Inferior parietal cortex (tissue), 1 donor: Measurements from ENCODE around the gene CRACDL.
"Not testable (repeated sequence)": the region's sequence is repeated elsewhere in the genome, so short reads cannot be mapped to it uniquely, and the experiment has no call there.

ENCODE experiments used
- DNase-seq: peaks from one replicate; pipeline ENCODE4 v3.0.0-alpha.2; 2016; ENCODE audit errors: extremely low spot score

CRACDL gene

DNA sequence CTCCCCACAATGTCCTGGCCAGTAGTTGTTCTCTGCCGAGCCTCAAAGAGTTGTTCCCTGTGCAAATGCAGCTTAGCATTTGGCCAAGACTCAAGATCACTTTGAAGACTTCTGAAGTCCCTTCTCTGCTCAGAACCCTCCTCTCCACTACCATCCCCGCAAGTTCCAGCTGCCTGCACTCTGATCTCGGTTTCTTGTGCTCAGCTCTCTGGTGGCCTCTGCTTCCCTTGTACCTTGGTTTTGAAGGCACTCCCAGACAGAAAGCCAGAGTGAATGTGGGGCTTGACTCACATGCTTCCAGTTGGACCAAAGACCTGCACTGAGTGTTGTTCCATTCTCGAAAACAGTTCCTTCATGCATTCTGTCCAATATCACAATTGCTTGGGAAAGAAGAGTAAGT is 28.6 kb downstream of the CRACDL start:
- DNase-seq, result no peak

DNA sequence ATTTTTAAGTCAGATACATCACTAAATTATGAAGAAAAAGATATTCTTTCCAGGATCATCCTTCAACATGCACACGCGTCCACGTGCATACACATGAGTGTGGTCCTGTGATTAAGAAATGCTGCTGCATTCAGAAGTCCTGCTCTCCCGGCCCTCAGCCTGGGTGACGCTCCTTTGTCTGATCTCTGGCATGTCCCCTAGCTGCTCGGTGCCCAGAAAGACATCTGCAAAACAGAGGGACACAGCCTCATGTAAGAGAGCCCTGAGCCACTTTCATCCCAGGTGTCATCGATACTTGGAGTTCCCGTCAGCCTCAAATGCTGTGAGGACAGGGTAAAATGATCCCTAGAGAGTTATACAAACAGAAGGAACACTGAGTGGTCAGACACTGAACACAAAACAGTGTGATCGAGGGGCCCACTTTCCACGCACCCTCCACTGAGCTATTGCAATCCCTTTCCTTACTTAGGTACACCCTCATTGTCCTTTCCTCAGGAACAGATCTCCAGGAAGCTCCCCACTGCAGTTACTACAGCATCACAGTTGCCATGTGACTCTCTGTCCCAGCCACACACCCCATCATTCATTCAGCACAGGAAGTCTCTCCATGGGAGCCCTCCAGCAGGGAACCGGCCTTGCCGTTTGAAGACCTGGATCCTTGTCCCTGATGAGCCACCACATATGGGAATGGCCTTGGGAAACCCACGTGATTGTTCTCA is 32.1 kb downstream of the CRACDL start:
- DNase-seq, result no peak

- no peak for DNase-seq
Observed at GRCh38 chr2:98903064-98903355, 33.0 kb downstream of the CRACDL start.

DNA sequence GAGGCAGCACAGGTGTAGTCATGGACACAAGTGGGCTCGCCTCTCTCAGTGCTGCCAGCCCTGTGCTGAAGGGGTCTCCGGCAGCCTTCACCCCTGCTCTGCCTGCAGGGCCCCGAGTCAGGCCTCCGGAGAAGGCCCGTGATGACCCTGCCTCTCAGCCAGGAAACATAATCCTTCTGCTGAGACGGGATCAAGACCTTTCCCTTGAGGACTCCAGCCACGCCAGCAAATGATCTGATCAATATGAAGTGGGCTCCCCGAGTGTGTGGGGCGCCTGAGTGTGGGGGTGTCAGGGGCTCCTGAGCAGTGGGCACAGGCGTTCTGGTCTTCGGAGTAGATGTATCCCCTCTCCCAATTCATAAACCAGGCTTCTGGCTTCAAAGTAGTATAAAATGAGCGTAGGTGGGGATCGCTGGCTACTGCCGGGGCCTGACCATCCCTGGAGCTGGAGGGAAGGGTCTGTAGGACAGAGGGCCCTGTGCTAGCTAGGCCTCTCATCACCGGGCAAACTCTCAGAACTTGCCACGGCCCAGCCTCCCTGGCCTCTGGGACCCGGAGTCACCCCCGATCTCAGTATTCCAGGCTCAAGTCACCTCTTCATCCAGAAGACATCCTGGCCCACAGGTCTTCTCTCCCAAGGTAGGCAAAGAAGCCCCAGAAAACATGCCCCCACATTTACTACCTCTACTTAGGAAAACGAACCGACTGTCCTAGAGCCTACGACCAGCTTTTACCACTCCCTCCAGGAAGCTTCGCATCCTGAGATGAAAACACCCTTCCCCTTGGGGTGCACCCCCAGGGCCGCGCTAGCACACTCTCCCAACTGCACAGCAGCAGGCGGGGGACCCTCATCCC is 33.6 kb downstream of the CRACDL start:
- no peak for DNase-seq

DNA sequence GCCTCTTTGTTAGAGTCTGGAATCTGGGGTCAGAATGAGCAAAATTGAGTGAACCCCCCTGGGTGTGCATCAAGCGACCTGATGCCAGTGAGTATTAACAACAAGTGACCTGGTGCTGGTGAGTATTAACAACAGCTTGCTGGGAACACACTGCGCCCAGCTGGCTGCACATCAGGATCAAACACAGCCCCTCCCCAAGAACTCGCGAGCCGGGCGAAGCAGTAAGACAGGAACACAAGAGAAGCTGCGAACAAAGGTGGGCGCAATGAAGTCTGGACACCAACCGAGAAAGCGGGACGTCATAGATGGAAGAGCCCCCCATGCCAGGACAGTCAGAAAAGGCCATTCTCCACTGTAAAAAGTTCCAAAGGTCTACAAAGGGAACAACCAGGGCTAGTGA is 34.3 kb downstream of the CRACDL start:
- DNase-seq, result no peak

DNA sequence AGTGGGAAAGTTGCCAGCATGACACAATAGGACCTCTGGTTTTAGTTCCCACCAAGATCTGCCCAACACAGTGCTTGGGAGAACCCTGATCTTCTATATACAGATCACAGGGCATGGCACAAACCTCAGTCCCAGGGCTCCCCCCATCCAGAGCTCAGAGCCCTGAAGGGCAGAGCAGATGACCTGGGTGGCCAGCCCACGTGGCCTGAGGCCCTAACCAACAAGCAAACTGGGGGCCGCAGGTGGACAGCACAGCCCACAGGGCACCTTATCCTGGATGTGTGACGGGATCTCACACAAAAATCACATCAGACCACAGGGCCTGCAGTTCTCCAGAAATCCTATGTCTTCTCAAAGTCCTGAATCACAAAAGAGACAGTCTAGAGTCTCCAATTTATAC is 34.7 kb downstream of the CRACDL start:
- no peak for DNase-seq

DNA sequence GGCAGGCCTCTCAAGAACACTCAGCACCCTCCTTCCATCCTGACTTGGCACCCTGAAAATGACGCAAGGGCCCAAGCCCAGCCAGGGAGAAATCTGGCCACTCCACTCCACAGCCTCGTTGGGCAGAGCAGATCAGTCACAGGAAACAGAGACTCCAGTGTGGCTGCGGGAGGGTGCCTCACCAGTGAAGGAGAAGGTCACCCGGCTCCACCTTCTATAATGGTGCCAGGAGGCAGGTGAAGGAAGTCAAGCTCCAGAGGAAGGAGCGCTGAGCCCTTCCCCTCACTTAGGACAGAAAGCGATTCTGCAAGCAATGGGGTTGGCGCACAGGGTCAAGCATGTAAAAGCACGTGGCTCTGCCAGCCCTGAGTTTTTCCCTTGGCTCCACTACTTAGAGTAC is 35.3 kb downstream of the CRACDL start:
- DNase-seq, result no peak

DNA sequence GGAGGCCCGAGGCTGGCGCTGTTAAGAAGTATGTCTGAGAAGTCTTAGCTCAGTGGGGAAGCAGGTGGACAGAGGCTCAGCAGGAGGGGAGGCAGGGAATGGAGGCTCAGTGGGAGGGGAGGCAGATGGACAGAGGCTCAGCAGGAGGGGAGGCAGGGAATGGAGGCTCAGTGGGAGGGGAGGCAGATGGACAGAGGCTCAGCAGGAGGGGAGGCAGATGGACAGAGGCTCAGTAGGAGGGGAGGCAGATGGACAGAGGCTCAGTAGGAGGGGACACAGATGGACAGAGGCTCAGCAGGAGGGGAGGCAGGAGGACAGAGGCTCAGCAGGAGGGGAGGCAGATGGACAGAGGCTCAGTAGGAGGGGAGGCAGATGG is 36.3 kb downstream of the CRACDL start:
- DNase-seq, result not testable (repeated sequence)

DNA sequence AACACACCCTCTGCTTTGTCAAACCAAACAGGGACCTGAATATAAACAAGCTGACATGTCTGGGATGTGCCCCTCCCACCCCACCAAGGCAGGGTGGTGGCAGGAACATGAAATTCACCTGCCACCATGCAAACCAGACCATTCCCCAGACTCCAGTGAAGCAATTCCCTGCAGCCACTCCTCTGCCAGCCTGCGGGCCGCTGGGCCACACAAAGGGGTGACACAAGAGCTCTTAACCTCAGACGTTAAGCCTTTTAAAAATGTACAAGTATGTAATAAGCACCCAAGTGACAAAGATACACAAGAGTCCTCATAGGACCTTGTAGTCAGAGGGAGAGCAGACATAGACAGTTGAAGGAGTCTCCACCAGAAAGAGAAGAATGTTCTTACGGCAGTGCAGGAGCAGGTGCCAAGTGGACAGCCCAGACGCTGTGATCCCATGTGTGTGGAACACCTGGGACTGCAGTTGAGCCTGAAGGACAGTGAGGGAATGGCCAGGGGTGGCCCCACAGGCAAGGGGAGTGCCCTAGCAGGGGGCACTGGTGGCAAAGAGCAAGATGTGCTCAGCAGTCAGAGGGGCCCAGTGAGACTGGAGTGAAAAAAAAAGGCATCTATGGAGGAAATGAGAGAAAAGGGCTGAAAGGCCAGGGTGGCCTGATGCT is 36.9 kb downstream of the CRACDL start:
- no peak for DNase-seq

DNA sequence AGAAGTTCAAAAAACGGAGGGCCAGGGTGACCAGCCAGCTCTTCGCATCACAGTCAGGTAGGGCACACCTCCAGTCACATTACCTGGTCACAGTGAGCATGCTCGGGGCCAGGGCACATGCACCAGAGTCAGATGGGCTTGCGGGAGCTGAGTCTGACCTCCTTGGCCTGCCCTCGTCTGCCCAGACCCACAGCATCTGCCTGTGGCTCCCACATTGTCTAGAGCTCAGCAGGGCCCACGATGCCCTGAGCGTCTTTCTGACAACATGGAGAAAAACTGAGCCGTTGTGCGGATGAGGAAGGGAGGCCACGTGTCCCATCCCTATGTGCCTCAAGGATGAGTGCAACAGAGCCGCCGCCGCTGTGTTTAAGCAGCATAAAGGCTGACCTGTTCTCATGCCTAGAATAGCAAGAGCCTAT is 37.6 kb downstream of the CRACDL start:
- no peak for DNase-seq

DNA sequence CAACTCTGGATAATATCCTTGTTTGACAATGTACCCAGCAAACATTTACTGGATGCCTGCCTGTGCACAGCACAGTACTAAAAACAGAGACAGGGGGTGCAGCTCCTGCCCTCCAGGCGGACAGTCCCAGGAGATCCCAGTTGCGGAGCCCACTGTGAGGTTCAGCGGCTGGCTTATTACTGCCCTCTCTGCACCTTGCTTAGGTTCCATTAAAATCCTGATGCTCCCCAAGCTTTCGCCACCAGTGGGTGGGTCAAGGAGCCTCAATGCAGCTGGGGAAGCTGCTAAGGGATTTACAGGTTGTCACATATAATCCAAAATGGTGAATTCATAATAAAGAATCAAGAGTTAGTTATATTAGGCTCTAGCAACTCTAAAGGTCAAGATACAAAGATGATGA is 38.3 kb downstream of the CRACDL start:
- DNase-seq, result no peak

DNA sequence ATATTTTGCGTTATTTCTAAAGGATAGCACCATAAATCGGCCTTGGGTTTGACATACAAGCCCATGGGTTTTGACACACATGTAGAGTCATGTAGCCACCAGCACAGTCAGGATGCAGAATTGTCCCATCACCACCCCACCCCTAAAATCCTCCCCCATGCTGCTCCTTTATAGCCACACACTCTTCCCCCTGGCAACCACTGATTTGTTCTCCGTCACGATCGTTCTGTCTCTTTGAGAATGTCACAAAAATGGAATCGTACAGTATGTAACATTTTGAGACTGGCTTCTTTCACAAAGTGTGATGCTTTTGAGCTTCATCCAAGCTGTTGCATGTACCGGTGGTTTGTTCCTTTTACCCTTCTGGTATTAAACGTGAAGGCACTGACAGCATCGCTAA is 39.1 kb downstream of the CRACDL start:
- peak; percentile 48 for DNase-seq

GRCh38 chr2:98896416-98896815 is 39.6 kb downstream of the CRACDL start:
- DNase-seq, result no peak

- no peak for DNase-seq
Observed at GRCh38 chr2:98895901-98896300, 40.1 kb downstream of the CRACDL start.

GRCh38 chr2:98895221-98895620 is 40.8 kb downstream of the CRACDL start:
- no peak for DNase-seq

- DNase-seq, result no peak
Observed at GRCh38 chr2:98894331-98895000, 41.6 kb downstream of the CRACDL start.

DNA sequence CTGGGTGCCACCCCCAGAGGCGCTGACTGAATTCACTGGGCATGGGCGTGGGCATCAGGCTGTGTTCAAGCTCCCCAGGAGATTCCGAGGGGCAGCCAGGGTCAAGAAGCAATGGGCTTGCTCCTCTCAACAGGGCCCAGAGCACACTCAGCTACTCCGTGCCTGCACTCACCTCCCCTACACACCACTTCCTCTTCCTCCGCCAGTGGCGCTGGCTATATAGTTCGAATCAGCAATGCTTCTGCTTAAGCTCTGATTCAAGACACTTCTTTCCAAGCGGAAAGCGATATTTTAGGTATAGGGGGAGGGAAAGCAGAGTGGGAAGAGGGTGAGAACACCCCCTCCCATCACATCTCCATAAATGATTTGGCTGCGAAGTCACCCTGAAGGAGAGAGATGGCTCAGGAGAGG is 42.1 kb downstream of the CRACDL start:
- no peak for DNase-seq

GRCh38 chr2:98892871-98893270 is 43.2 kb downstream of the CRACDL start:
- DNase-seq, result no peak

DNA sequence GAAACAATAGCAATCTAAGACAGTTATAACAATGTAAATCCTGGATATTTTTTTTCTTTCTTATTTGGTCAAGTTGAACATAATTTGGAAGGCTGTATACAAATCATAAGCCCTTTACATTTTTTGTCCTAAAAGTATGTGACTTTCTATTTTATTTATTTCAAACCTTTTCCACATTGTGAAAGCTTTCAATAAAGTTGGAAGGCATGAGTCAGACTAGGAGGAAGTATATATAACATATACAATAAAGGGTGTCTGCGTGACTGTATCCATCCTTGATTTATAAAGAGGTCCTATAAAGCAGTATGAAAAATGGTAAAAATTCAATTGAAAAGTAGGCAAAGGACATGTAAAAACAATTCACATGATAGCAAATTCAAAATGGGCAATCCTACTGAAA is 44.4 kb downstream of the CRACDL start:
- no peak for DNase-seq

- DNase-seq, result no peak
Observed at GRCh38 chr2:98886066-98886554, 49.9 kb downstream of the CRACDL start.

- DNase-seq, result no peak
Observed at GRCh38 chr2:98884658-98885057, 51.4 kb downstream of the CRACDL start.

- DNase-seq, result no peak
Observed at GRCh38 chr2:98883780-98884211, 52.2 kb downstream of the CRACDL start.
